ENCODE results near the gene TRAF2. TPM values are rescaled to one million over a fixed set of nuclear protein-coding genes. Genes with fewer than 3 reads are reported as not detected.

TRAF2 gene
- total and polyA plus RNA-seq, 4 donors, result 4.7 to 14.9 (median 6.8) TPM

GRCh38 chr9:136849038-136849959, 37.0 kb upstream of the TRAF2 start, which contains the start of gene PHPT1:
Gene PHPT1, plus strand, starts transcription at chr9:136849409. Its CDS starts 22 bp downstream, at chr9:136849431.
- TF ChIP-seq GABPA (IDR thresholded peaks at IDR 0.05 in 1 of 2, conservative IDR thresholded peaks at IDR 0.05 in 1 of 2) (peak in 1 of 2 donors; percentile 53), HNF4A (conservative IDR thresholded peaks at IDR 0.05) (peak in 1 of 2 donors; percentile 42), HNF4G (IDR thresholded peaks at IDR 0.05) (no peak), YY1 (IDR thresholded peaks at IDR 0.05) (peak; percentile 94), TAF1 (conservative IDR thresholded peaks at IDR 0.05) (no peak), EGR1 (IDR thresholded peaks at IDR 0.05; ENCODE audit: low read depth in 2 of 2) (peak in 1 of 2 donors; percentile 14), NR2F2 (IDR thresholded peaks at IDR 0.05) (no peak), FOXA2 (IDR thresholded peaks at IDR 0.05) (no peak), ATF3 (IDR thresholded peaks at IDR 0.05) (no peak), MAX (IDR thresholded peaks at IDR 0.05) (peak; percentile 81), RAD21 (IDR thresholded peaks at IDR 0.05) (peak in 1 of 2 donors; percentile 23), RXRA (IDR thresholded peaks at IDR 0.05) (peak; percentile 11 to 34), REST (IDR thresholded peaks at IDR 0.05) (no peak), ZBTB33 (IDR thresholded peaks at IDR 0.05) (no peak), SP1 (IDR thresholded peaks at IDR 0.05) (peak; percentile 99), FOXA1 (IDR thresholded peaks at IDR 0.05) (no peak), CTCF (IDR thresholded peaks at IDR 0.05; ENCODE audit: low read depth, low read length, missing input control) (no peak), JUND (IDR thresholded peaks at IDR 0.05) (no peak)
- Histone ChIP-seq H3K27me3 (ENCODE audit: control insufficient read depth in 4 of 4, insufficient read depth in 4 of 4, low read length in 3 of 4) (no peaks in the 10 kb centered on the region), H3K9me3 (ENCODE audit: control insufficient read depth in 4 of 4, low read length in 3 of 4) (peaks cover 0 to 3% (median 0%) of the 10 kb centered on the region in 4 donors), H3K27ac (ENCODE audit: low read depth in 1 of 2, low read length in 2 of 2) (peak within 1 kb of the TSS; percentile 83 to 91), H3K4me3 (ENCODE audit: low read depth in 1 of 3, low read length in 3 of 3) (peak within 1 kb of the TSS; percentile 82 to 92 (median 83)), H3K36me3 (ENCODE audit: control insufficient read depth in 4 of 4, insufficient read depth in 3 of 4, low read depth in 1 of 4, low read length in 3 of 4) (peaks cover 0 to 2% (median 0%) of the 10 kb centered on the region in 4 donors), H3K9ac (ENCODE audit: low read depth in 1 of 2, low read length in 2 of 2) (peak within 1 kb of the TSS; percentile 35 to 68), H3K4me1 (ENCODE audit: control insufficient read depth in 4 of 4, insufficient read depth in 4 of 4, low read length in 3 of 4) (peaks cover 18 to 50% (median 41%) of the 10 kb centered on the region in 4 donors)
- WGBS, result under 1% methylated on average over 77 of the region's 77 CpGs
- peak; percentile 98 for DNase-seq (ENCODE audit: low spot score)
